Stomach smooth muscle (tissue), 2 donors: ENCODE data around the gene IFITM2.

Experiments used
- H3K27ac ChIP-seq: one replicate; pipeline ENCODE4 v1.7.0; 2013; ENCODE audit warnings: mild to moderate bottlenecking, low read length, inconsistent platforms
- H3K27me3 ChIP-seq, 2 donors: one replicate each; pipeline ENCODE4 v1.7.0; 2013; ENCODE audit warnings: low read length in 2 of 2; ENCODE audit not compliant: insufficient read depth in 2 of 2, control insufficient read depth in 1 of 2
- H3K36me3 ChIP-seq, 2 donors: one replicate each; pipeline ENCODE4 v1.7.0; 2013; ENCODE audit warnings: low read length in 2 of 2; ENCODE audit not compliant: control insufficient read depth in 2 of 2, insufficient read depth in 2 of 2
- H3K4me1 ChIP-seq: one replicate; pipeline ENCODE4 v1.7.0; 2013; ENCODE audit warnings: low read length; ENCODE audit not compliant: control insufficient read depth, insufficient read depth
- H3K4me3 ChIP-seq, 2 donors: one replicate each; pipeline ENCODE4 v1.7.0; 2013; ENCODE audit warnings: low read length in 2 of 2
- H3K9ac ChIP-seq, 2 donors: one replicate each; pipeline ENCODE4 v1.7.0; 2013; ENCODE audit warnings: low read length in 2 of 2, mild to moderate bottlenecking in 1 of 2
- H3K9me3 ChIP-seq, 2 donors: one replicate each; pipeline ENCODE4 v1.7.0; 2013; ENCODE audit warnings: low read length in 2 of 2; ENCODE audit not compliant: control insufficient read depth in 2 of 2
- donor health status: healthy.
- donor health status: Pancreatic carcinoma.

IFITM2 gene

GRCh38 chr11:353179-353873, 45.7 kb downstream of the IFITM2 start:
- Histone ChIP-seq H3K4me1 (peaks cover 36% of the 10 kb centered on the region), H3K9ac (peak overlapping the region; percentile 58 to 74), H3K36me3 (no peaks in the 10 kb centered on the region), H3K9me3 (no peaks in the 10 kb centered on the region), H3K4me3 (peak overlapping the region in 1 of 2 donors; percentile 29), H3K27ac (peak overlapping the region; percentile 100), H3K27me3 (no peaks in the 10 kb centered on the region)

DNA sequence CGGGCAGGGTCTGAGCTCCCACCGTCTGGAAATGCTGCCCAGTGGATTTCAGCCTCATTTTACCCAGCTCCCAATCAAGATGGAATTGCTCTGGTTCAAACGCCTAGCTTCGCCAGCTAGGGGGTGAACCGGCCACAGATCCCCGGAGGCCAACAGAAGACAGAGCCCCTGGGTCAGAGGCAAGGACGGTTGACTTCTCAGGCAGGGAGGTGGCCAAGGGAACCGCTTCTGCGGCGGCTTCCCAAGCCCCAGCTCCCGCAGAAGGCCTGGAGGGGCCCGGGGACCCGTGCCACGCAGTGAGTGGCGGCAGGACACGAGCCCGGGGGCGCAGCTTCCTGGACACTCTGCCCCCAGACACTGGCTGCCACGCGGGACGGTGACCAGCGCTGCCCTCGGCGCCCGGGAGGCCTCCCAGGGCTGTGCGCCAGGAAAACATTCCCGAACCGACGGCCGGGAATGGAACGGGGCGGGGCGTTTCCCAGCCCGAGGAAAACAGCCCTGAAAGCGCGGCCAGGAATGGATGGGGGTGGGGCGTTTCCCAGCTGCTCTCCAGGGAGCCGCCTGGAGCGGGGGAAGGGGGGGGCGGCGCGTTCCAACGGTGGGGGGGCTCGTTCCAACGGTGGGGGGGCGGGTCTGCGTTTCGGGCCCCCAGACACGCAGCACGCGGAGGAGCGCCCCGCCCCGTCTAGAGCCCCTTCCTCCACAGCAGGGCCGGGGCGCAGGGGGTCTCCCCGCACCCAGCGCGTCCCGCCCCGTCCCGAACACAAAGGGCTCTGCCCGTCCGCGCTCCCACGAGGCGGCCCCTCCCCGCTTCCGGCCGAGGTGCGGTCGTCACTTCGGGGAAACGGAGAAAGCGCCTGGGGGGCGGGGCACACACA, 48.2 kb downstream of the IFITM2 start:
- Histone ChIP-seq H3K4me1 (peaks cover 41% of the 10 kb centered on the region), H3K9ac (peak overlapping the region; percentile 79 to 88), H3K4me3 (peak overlapping the region in 1 of 2 donors; percentile 61), H3K9me3 (peaks cover 0 to 1% of the 10 kb centered on the region in 2 donors), H3K27ac (peak overlapping the region; percentile 100), H3K27me3 (peaks cover under 1 to 1% of the 10 kb centered on the region in 2 donors), H3K36me3 (no peaks in the 10 kb centered on the region)

DNA sequence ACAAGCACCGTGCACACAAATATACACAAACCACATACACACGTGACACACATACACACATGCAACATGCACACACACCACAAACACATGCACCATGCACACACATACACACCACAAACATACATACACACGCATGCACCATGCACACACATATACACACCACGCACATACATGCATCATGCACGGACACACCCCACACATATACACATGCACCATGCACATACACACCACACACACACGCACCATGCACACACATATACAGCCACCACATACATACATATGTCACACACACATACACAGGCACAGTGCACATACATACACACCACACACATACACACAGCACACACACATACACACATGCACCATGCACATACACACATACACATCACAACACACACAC, 49.0 kb downstream of the IFITM2 start:
- Histone ChIP-seq H3K9me3 (peaks cover 0 to 6% of the 10 kb centered on the region in 2 donors), H3K36me3 (no peaks in the 10 kb centered on the region), H3K9ac (no peak overlapping the region), H3K27ac (no peak overlapping the region), H3K4me1 (peaks cover 41% of the 10 kb centered on the region), H3K4me3 (no peak overlapping the region), H3K27me3 (peaks cover 3 to 4% of the 10 kb centered on the region in 2 donors)

DNA sequence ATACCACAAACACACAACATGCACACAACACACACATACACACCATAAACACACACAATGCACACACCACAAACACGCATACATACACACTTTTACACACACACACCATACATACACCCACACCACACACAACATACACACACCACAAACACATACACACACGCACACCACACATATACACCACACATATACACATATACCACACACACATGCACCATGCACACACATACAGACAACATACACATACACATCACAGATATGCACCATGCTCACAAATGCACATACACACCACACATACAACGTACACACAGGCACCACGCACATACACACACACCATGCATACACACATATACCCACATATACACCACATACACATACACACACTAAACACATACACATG, 50.0 kb downstream of the IFITM2 start:
- peaks cover 38% of the 10 kb centered on the region for H3K4me1 ChIP-seq
- H3K36me3 ChIP-seq, result no peaks in the 10 kb centered on the region
- no peak overlapping the region for H3K4me3 ChIP-seq
- no peak overlapping the region for H3K27ac ChIP-seq
- peaks cover 3 to 4% of the 10 kb centered on the region in 2 donors for H3K27me3 ChIP-seq
- no peak overlapping the region for H3K9ac ChIP-seq
- H3K9me3 ChIP-seq, result peaks cover 0 to 6% of the 10 kb centered on the region in 2 donors

DNA sequence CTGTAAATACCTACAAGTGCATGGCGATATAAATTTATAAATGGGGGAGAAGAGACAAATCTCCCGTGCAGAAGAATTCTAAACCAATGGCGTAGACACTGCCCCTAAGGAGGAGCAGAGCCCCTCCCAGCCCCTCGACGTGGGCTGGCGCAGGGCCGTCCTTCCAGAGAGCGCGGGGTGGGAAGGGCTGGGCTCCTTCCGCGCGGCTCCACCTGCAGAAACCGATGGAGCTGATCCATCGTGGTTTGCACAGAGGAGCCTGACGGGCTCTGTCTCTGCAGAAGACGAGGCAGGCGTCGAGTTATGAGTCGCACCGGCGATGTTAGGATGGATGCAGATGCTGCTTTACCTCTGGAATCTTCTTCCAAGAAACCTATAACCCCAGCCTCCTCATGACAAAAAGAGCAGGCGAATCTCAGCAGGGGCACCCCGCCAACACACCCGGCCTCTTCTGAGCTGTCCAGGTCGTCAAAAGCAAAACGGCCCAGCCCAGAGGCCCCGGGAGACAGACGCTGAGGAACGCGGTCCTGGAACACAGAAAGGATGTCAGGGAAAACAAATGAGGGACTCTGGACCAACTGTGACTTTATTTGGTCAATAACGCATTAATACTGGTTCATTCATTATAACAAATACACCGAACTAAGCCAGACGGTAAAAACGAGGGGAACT, 50.6 kb downstream of the IFITM2 start:
- peaks cover 0 to 6% of the 10 kb centered on the region in 2 donors for H3K9me3 ChIP-seq
- H3K4me3 ChIP-seq, result peak overlapping the region in 1 of 2 donors; percentile 44
- no peak overlapping the region for H3K9ac ChIP-seq
- no peak overlapping the region for H3K27ac ChIP-seq
- no peaks in the 10 kb centered on the region for H3K36me3 ChIP-seq
- peaks cover 31% of the 10 kb centered on the region for H3K4me1 ChIP-seq
- H3K27me3 ChIP-seq, result peaks cover 3 to 4% of the 10 kb centered on the region in 2 donors
